ENCODE measurements around the gene PALD1. TPM values are rescaled to one million over a fixed set of nuclear protein-coding genes. Genes with fewer than 3 reads are reported as not detected.

Gene PALD1
- total RNA-seq, 1 donor from 2014 or later, result 1.8 TPM

- Histone ChIP-seq H3K4me2 (ENCODE audit: low read length) (no peak within 1 kb of the TSS), H2AFZ (ENCODE audit: low read depth, low read length) (no peak within 1 kb of the TSS), H3K9ac (ENCODE audit: low read length) (no peak within 1 kb of the TSS), H3K4me1 (ENCODE audit: insufficient read depth, low read length) (no peaks in the 10 kb centered on the region), H4K20me1 (ENCODE audit: insufficient read depth, low read length) (no peaks in the 10 kb centered on the region), H3K36me3 (ENCODE audit: insufficient read depth, low read length) (no peaks in the 10 kb centered on the region), H3K27me3 (ENCODE audit: insufficient read depth, low read length) (no peaks in the 10 kb centered on the region), H3K4me3 (ENCODE audit: insufficient read depth, low read depth, low read length) (no peak within 1 kb of the TSS), H3K27ac (ENCODE audit: low read depth, low read length) (no peak within 1 kb of the TSS), H3K9me3 (ENCODE audit: insufficient read depth, low read depth, low read length) (no peaks in the 10 kb centered on the region), H3K79me2 (ENCODE audit: insufficient read depth, low read length) (no peaks in the 10 kb centered on the region)
- FAIRE-seq, result no peak
- Mint-ChIP-seq H3K4me3 (ENCODE audit: unreplicated experiment) (no peak within 1 kb of the TSS), H3K9me3 (ENCODE audit: unreplicated experiment) (peaks cover 3% of the 10 kb centered on the region), H3K4me1 (ENCODE audit: low read depth, unreplicated experiment) (no peaks in the 10 kb centered on the region), H3K27ac (ENCODE audit: unreplicated experiment) (no peak within 1 kb of the TSS), H3K36me3 (ENCODE audit: low read depth, unreplicated experiment) (no peaks in the 10 kb centered on the region), H3K27me3 (ENCODE audit: low read depth, unreplicated experiment) (peaks cover 14% of the 10 kb centered on the region)
- no peak for DNase-seq (ENCODE audit: low read depth)
- TF ChIP-seq, protein P1, sequence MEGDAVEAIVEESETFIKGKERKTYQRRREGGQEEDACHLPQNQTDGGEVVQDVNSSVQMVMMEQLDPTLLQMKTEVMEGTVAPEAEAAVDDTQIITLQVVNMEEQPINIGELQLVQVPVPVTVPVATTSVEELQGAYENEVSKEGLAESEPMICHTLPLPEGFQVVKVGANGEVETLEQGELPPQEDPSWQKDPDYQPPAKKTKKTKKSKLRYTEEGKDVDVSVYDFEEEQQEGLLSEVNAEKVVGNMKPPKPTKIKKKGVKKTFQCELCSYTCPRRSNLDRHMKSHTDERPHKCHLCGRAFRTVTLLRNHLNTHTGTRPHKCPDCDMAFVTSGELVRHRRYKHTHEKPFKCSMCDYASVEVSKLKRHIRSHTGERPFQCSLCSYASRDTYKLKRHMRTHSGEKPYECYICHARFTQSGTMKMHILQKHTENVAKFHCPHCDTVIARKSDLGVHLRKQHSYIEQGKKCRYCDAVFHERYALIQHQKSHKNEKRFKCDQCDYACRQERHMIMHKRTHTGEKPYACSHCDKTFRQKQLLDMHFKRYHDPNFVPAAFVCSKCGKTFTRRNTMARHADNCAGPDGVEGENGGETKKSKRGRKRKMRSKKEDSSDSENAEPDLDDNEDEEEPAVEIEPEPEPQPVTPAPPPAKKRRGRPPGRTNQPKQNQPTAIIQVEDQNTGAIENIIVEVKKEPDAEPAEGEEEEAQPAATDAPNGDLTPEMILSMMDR (IDR thresholded peaks at IDR 0.05; ENCODE audit: insufficient read depth, low read depth, low read length), result no peak
- no peak for TF ChIP-seq EZH2 (IDR thresholded peaks at IDR 0.05; ENCODE audit: insufficient read depth, low read length)
Observed at GRCh38 chr10:70602665-70603448, 124.3 kb downstream of the PALD1 start, which contains the start of gene PRF1. TSS of gene PRF1 (minus strand) at chr10:70602741. CDS start at chr10:70600902, 1,839 bp downstream.

DNA sequence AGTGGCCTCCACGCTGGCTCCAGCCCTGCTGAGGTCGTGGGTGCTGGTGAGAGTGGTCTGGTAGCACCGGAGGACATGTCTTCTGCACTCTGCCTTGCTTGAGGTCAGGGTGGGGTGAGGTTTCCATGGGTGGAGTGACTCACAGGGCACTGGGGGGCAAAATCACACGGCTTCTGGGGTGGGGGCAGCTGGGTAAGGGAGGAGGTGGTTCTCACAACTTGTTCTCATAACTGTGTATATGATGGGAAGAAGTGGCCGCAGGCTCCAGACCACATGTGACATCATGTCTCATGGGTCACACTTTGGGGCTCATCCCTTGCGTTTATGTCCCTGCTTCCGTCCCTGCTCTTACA, 124.9 kb downstream of the PALD1 start:
- FAIRE-seq, result no peak
- Histone ChIP-seq H3K9me3 (ENCODE audit: insufficient read depth, low read depth, low read length) (no peaks in the 10 kb centered on the region), H3K27ac (ENCODE audit: low read depth, low read length) (no peak overlapping the region)

More for the DNA sequence above, 124.9 kb downstream of the PALD1 start:
- Mint-ChIP-seq H3K9me3 (ENCODE audit: unreplicated experiment) (peaks cover 3% of the 10 kb centered on the region), H3K4me1 (ENCODE audit: low read depth, unreplicated experiment) (no peaks in the 10 kb centered on the region), H3K27me3 (ENCODE audit: low read depth, unreplicated experiment) (peaks cover 14% of the 10 kb centered on the region), H3K4me3 (ENCODE audit: unreplicated experiment) (no peak overlapping the region), H3K36me3 (ENCODE audit: low read depth, unreplicated experiment) (no peaks in the 10 kb centered on the region), H3K27ac (ENCODE audit: unreplicated experiment) (no peak overlapping the region)
- Histone ChIP-seq H2AFZ (ENCODE audit: low read depth, low read length) (no peak overlapping the region), H3K79me2 (ENCODE audit: insufficient read depth, low read length) (no peaks in the 10 kb centered on the region), H3K27me3 (ENCODE audit: insufficient read depth, low read length) (no peaks in the 10 kb centered on the region), H4K20me1 (ENCODE audit: insufficient read depth, low read length) (no peaks in the 10 kb centered on the region), H3K4me2 (ENCODE audit: low read length) (no peak overlapping the region), H3K36me3 (ENCODE audit: insufficient read depth, low read length) (no peaks in the 10 kb centered on the region), H3K4me1 (ENCODE audit: insufficient read depth, low read length) (no peaks in the 10 kb centered on the region), H3K9ac (ENCODE audit: low read length) (no peak overlapping the region), H3K4me3 (ENCODE audit: insufficient read depth, low read depth, low read length) (no peak overlapping the region)
- DNase-seq (ENCODE audit: low read depth), result no peak
- no peak for TF ChIP-seq EZH2 (IDR thresholded peaks at IDR 0.05; ENCODE audit: insufficient read depth, low read length)
- TF ChIP-seq, protein P1 (IDR thresholded peaks at IDR 0.05; ENCODE audit: insufficient read depth, low read depth, low read length), result no peak
